Loucy (cell line): ENCODE results near the gene UBAP1.

Experiments
- H2AFZ ChIP-seq: fragments of 200-600 bp; sonication (generic); 2 replicates; pipeline ENCODE4 v1.6.0; 2016; ENCODE audit warnings: antibody characterized with exemption, mild to moderate bottlenecking, low read length, moderate library complexity
- H3F3A ChIP-seq: fragments of 200-600 bp; 2 replicates; pipeline ENCODE4 v1.6.0; 2016; ENCODE audit warnings: antibody characterized with exemption, low read depth, mild to moderate bottlenecking
- H3K27me3 ChIP-seq: fragments of 200-600 bp; sonication (generic); 2 replicates; pipeline ENCODE4 v1.6.1; 2014; ENCODE audit warnings: low read length, mild to moderate bottlenecking; ENCODE audit not compliant: insufficient read depth, poor library complexity, severe bottlenecking
- H3K36me3 ChIP-seq: fragments of 200-600 bp; sonication (generic); 2 replicates; pipeline ENCODE4 v1.6.1; 2016; ENCODE audit warnings: low read length; ENCODE audit not compliant: insufficient read depth
- H3K4me1 ChIP-seq: fragments of 200-600 bp; sonication (generic); 2 replicates; pipeline ENCODE4 v1.5.1; 2014; ENCODE audit warnings: low read length, mild to moderate bottlenecking; ENCODE audit not compliant: insufficient read depth, poor library complexity, severe bottlenecking
- H3K4me2 ChIP-seq: fragments of 200-600 bp; sonication (generic); 2 replicates; pipeline ENCODE4 v1.6.0; 2014; ENCODE audit warnings: antibody characterized with exemption, low read length, low read depth, mild to moderate bottlenecking; ENCODE audit not compliant: poor library complexity, severe bottlenecking
- H3K4me3 ChIP-seq: fragments of 200-600 bp; sonication (generic); 2 replicates; pipeline ENCODE4 v1.5.1; 2014; ENCODE audit warnings: low read length, mild to moderate bottlenecking, mixed read lengths; ENCODE audit not compliant: poor library complexity, severe bottlenecking
- H3K79me2 ChIP-seq: fragments of 200-600 bp; sonication (generic); 2 replicates; pipeline ENCODE4 v1.6.1; 2014; ENCODE audit warnings: low read length; ENCODE audit not compliant: insufficient read depth
- H3K9ac ChIP-seq: fragments of 200-600 bp; sonication (generic); 2 replicates; pipeline ENCODE4 v1.6.0; 2014; ENCODE audit warnings: mild to moderate bottlenecking, low read depth, low read length, moderate library complexity; ENCODE audit not compliant: poor library complexity, severe bottlenecking
- H3K9me2 ChIP-seq: fragments of 200-600 bp; sonication (generic); replicated peaks from 2 replicates; pipeline ENCODE4 v1.6.1; 2016; ENCODE audit warnings: low read depth, low read length, mixed read lengths
- H3K9me3 ChIP-seq: fragments of 200-600 bp; sonication (generic); 2 replicates; pipeline ENCODE4 v1.6.1; 2014; ENCODE audit warnings: mild to moderate bottlenecking, antibody characterized with exemption, low read length, low read depth; ENCODE audit not compliant: insufficient read depth
- H4K20me1 ChIP-seq: fragments of 200-600 bp; sonication (generic); 2 replicates; pipeline ENCODE4 v1.6.0; 2014; ENCODE audit warnings: antibody characterized with exemption, low read length, mild to moderate bottlenecking; ENCODE audit not compliant: insufficient read depth, poor library complexity, severe bottlenecking
- EZH2phosphoT487 ChIP-seq: fragments of 200-600 bp; IDR thresholded peaks from 2 replicates; pipeline ENCODE4 v1.6.1; 2018; ENCODE audit warnings: antibody characterized with exemption, mild to moderate bottlenecking, moderate library complexity, borderline replicate concordance
- TF ChIP-seq, protein P1 (sequence below): fragments of 200-600 bp; sonication (generic); conservative IDR thresholded peaks from 2 replicates; pipeline ENCODE4 v1.5.1; 2014; ENCODE audit warnings: mild to moderate bottlenecking, antibody characterized with exemption, low read length

The UBAP1 gene

DNA sequence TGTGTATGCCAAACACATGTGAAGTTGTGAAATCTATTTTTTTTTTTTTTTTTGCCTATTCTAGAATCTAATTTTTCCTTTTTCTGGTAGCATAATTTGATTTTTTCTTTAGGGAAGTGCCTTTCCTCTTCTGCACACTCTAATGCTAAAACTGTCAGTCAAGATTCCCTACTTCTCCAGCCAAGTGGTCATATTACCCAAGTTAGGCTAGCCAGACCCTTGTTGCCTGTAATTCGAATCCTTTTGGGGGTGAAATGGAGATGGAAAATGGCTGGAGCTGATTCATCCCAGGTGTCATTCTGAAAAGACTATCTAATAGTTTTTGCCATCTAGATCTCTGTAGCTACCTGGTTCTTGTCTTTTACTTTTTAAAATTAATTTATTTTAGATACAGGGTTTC lies 24.8 kb upstream of the UBAP1 start:
- H3K27me3 ChIP-seq: no peaks in the 10 kb centered on the region

DNA sequence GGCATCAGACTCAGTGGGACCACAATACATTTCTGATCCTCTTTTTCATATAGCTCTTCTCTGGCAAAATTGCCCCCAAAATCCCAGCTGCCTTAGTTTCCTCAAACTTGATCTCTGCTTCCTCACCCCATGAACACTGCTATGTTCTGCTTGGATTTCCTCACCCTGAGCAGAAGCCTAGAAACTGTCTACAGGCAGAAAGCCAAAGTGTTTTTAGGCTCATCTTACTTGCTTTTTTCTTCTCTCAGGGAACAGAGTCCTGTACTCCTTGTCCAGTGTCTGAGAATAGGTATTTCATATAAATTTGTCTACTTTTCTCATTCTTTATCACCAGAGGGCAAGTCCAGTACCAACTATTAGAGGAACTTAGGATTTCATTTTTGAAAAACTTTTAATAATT lies 21.5 kb upstream of the UBAP1 start:
- H3K79me2 ChIP-seq: no peaks in the 10 kb centered on the region
- no peak for TF ChIP-seq EZH2phosphoT487
- TF ChIP-seq, protein P1, sequence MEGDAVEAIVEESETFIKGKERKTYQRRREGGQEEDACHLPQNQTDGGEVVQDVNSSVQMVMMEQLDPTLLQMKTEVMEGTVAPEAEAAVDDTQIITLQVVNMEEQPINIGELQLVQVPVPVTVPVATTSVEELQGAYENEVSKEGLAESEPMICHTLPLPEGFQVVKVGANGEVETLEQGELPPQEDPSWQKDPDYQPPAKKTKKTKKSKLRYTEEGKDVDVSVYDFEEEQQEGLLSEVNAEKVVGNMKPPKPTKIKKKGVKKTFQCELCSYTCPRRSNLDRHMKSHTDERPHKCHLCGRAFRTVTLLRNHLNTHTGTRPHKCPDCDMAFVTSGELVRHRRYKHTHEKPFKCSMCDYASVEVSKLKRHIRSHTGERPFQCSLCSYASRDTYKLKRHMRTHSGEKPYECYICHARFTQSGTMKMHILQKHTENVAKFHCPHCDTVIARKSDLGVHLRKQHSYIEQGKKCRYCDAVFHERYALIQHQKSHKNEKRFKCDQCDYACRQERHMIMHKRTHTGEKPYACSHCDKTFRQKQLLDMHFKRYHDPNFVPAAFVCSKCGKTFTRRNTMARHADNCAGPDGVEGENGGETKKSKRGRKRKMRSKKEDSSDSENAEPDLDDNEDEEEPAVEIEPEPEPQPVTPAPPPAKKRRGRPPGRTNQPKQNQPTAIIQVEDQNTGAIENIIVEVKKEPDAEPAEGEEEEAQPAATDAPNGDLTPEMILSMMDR: no peak
- H3K36me3 ChIP-seq: no peaks in the 10 kb centered on the region
- H3F3A ChIP-seq: no peaks in the 10 kb centered on the region
- no peaks in the 10 kb centered on the region for H3K4me1 ChIP-seq
- no peaks in the 10 kb centered on the region for H3K9me2 ChIP-seq
- no peak overlapping the region for H3K9ac ChIP-seq
- no peak overlapping the region for H3K4me3 ChIP-seq
- H3K9me3 ChIP-seq: no peaks in the 10 kb centered on the region
- H4K20me1 ChIP-seq: no peaks in the 10 kb centered on the region
- H3K27me3 ChIP-seq: no peaks in the 10 kb centered on the region
- no peak overlapping the region for H2AFZ ChIP-seq
- H3K4me2 ChIP-seq: no peak overlapping the region

More for the DNA sequence above, 24.8 kb upstream of the UBAP1 start:
- Histone ChIP-seq H3K9me3 (no peaks in the 10 kb centered on the region), H2AFZ (no peak overlapping the region), H3K36me3 (no peaks in the 10 kb centered on the region), H3K4me3 (no peak overlapping the region), H3K9me2 (no peaks in the 10 kb centered on the region), H3K4me2 (no peak overlapping the region), H3K9ac (no peak overlapping the region), H3K4me1 (no peaks in the 10 kb centered on the region), H3F3A (no peaks in the 10 kb centered on the region), H3K79me2 (no peaks in the 10 kb centered on the region), H4K20me1 (no peaks in the 10 kb centered on the region)
- no peak for TF ChIP-seq EZH2phosphoT487
- TF ChIP-seq, protein P1: no peak

DNA sequence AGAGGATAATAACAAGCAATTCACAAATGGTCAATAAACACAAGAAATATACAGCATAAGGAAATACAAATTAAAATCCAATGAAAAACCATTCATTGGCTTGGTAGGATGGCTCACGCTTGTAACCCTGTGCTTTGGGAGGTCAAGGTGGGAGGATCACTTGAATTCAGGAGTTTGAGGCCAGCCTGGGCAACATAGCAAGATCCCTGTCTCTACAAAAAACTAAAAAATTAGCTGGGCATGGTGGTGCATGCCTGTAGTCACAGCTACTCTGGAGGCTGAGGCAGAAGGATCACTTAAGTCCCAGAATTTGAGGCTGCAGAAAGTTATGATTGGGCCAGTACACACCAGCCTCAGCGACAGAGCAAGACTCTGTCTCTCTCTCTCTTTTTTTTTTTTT lies 20.9 kb upstream of the UBAP1 start:
- no peak overlapping the region for H3K4me2 ChIP-seq
- no peaks in the 10 kb centered on the region for H3K36me3 ChIP-seq
- no peaks in the 10 kb centered on the region for H3K9me3 ChIP-seq
- no peaks in the 10 kb centered on the region for H4K20me1 ChIP-seq
- no peak overlapping the region for H3K4me3 ChIP-seq
- no peak for TF ChIP-seq EZH2phosphoT487
- TF ChIP-seq, protein P1: no peak
- H3K9ac ChIP-seq: no peak overlapping the region
- H3F3A ChIP-seq: no peaks in the 10 kb centered on the region
- no peaks in the 10 kb centered on the region for H3K4me1 ChIP-seq
- no peaks in the 10 kb centered on the region for H3K9me2 ChIP-seq
- no peaks in the 10 kb centered on the region for H3K27me3 ChIP-seq
- no peaks in the 10 kb centered on the region for H3K79me2 ChIP-seq
- H2AFZ ChIP-seq: no peak overlapping the region
